HG03575 (cell line): ENCODE results near the gene SIX6.
"Not testable (repeated sequence)": the region's sequence is repeated elsewhere in the genome, so short reads cannot be mapped to it uniquely, and the experiment has no call there.

Experiments
- ATAC-seq: cut with Tn5 transposase; IDR thresholded peaks from one replicate; pipeline ENCODE4 v1.9.1; 2021; ENCODE audit not compliant: unreplicated experiment, insufficient number of reproducible peaks, low FRiP score; ENCODE audit errors: extremely low read depth

The SIX6 gene

GRCh38 chr14:60508707-60509437 is at the start of gene SIX6:
SIX6 (plus strand) TSS chr14:60509146; CDS start chr14:60509399, 253 bp downstream.
- ATAC-seq: no peak

- ATAC-seq: not testable (repeated sequence)
Measured at GRCh38 chr14:60480248-60480647, 28.7 kb upstream of the SIX6 start.

GRCh38 chr14:60482743-60483142 is 26.2 kb upstream of the SIX6 start:
- ATAC-seq: no peak

- no peak for ATAC-seq
Measured at GRCh38 chr14:60485057-60485597, 23.8 kb upstream of the SIX6 start.

- ATAC-seq: no peak
Measured at GRCh38 chr14:60485598-60486251, 23.2 kb upstream of the SIX6 start, which contains the start of gene C14orf39. C14orf39 (minus strand) TSS chr14:60486063; CDS start chr14:60485078, 985 bp downstream.

- no peak for ATAC-seq
Measured at GRCh38 chr14:60487211-60487610, 21.7 kb upstream of the SIX6 start.

GRCh38 chr14:60488175-60488574 is 20.8 kb upstream of the SIX6 start:
- no peak for ATAC-seq

GRCh38 chr14:60490270-60490669 is 18.7 kb upstream of the SIX6 start:
- ATAC-seq: no peak

GRCh38 chr14:60495946-60496345 is 13.0 kb upstream of the SIX6 start:
- ATAC-seq: no peak

- no peak for ATAC-seq
Measured at GRCh38 chr14:60502541-60502940, 6.4 kb upstream of the SIX6 start.

- ATAC-seq: no peak
Measured at GRCh38 chr14:60505448-60505847, 3.5 kb upstream of the SIX6 start.

- ATAC-seq: no peak
Measured at GRCh38 chr14:60506010-60506409, 2.9 kb upstream of the SIX6 start.

- no peak for ATAC-seq
Measured at GRCh38 chr14:60506462-60506984, 2.4 kb upstream of the SIX6 start.

GRCh38 chr14:60506985-60507829 is 1.7 kb upstream of the SIX6 start:
- ATAC-seq: no peak

GRCh38 chr14:60508363-60508706 is 611 bp upstream of the SIX6 start:
- no peak for ATAC-seq

GRCh38 chr14:60509438-60510253 is 700 bp downstream of the SIX6 start:
- ATAC-seq: no peak

GRCh38 chr14:60510254-60510950 is 1.5 kb downstream of the SIX6 start:
- ATAC-seq: no peak
